Stimulated activated CD8-positive, alpha-beta memory T cell treated with anti-CD3 and anti-CD28 coated beads, Interleukin-4, amount 100 ng/mL, for 1 hour (primary cell): ENCODE results near the gene TICRR.

Source experiments
- DNase-seq, 2 donors: peaks; one replicate each; pipeline ENCODE4 v3.0.0-alpha.2; 2020; ENCODE audit warnings: low read depth in 2 of 2, low spot score in 1 of 2

Gene TICRR

GRCh38 chr15:89653578-89653977, 78.3 kb downstream of the TICRR start:
- DNase-seq, result no peak

GRCh38 chr15:89654301-89654761, 79.1 kb downstream of the TICRR start:
- DNase-seq, result no peak

DNA sequence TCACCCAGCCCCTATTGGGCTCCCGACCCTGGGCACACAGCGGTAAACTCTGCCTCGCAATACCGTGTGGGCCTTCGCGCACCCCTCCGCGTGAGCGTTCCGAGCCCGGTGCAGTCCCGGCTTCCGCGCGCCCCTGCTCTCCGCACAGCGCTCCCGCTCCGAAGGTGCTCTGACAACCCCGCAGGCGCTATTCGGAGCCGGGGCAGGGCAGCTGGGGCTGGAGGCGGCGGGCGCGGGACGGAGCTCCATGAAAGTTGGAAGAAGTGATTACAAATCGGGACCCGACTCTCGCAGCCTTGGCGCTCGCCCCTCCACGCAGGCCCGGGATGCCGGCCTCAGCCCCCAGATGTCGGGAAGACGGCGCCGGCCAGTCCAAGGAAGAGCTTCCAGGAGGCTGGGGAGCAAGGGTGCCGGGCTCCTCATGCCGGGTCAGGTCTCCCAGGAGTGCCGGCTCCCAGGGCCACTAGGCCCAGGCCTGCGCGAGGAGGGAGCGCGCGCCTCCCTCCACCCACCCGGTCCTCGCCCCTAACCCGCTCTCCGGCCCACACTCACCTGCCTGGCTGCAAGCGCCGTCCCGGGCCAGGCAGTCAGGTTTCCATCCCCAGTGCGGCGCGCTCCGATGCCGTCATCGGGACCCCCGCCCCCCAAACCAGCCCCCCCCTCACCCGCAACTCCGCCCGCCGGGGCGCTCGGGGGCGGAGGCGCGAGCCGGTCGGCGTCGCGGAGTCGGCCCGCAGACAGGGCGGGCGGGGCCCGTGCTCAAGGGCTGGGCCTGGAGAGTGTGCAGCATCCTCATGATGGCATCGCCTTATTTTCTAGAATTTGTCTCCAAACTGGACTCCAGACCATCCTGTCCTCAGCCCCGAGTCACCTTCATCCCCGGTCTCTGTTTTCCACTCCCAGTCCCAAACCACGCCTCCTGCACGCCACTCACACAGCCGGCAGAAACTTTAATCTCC, 79.9 kb downstream of the TICRR start, which contains the start of gene KIF7:
KIF7 (minus strand) TSS at position 621 of the 959 bp plus-strand sequence. CDS start 2,537 bp downstream, outside the sequence.
- no peak for DNase-seq

DNA sequence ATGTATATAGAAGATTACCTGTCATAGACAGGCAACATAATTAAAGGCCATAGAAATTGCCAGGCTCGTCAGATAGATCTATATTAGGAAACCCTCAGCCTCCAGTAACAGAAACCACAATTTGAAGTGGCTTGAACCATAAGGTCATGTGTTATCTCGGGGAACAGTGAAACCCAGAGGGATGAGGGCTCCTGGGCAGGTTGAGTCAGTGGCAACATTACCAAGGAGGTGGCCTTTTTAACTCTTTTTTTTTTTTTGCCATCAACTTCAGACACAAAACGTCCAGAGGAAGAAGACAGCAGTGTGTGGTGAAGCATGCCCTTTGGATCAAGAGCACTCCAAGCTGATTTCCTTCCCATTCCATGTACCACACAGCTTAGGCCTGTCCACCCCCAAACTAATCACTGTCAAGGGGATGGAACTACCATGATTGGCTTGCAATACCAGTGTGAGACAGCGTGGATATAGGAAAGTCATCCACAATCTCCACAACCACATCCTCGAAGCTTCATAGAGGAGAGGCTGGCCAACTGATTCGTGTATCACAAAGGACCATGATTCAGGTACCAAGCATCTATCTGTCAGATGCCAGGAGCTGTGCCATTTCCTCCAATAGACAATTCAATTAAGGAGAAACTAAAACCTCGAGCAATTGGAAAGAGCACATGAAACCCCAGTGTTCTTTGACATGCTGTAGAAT, 81.0 kb downstream of the TICRR start:
- no peak for DNase-seq

DNA sequence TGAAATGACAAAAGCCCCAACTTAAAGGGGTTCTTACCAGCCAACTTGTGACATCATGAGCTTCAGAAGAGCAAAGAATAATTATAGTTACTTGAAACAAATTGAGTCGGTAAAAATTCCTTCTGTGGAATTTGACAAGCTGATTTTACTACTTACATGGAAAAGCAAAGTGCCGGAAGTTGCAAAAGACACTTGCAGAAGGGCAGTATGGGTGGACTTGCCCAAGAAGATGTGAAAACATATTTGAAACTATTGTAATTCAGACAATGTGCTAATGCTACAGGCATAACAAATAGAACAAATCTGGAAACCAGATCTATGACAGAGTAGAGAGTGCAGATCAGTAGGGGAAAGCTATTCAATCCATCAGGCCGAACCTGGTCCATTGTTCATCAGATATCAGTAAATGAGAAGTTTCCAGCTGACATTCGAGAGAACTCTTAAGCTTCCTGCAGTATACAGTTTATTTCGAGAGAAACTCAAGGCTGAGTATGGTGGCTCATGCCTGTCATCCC, 82.5 kb downstream of the TICRR start:
- DNase-seq, result no peak

- DNase-seq, result no peak
These were observed 84.0 kb downstream of the TICRR start for GRCh38 chr15:89659295-89659694.

DNA sequence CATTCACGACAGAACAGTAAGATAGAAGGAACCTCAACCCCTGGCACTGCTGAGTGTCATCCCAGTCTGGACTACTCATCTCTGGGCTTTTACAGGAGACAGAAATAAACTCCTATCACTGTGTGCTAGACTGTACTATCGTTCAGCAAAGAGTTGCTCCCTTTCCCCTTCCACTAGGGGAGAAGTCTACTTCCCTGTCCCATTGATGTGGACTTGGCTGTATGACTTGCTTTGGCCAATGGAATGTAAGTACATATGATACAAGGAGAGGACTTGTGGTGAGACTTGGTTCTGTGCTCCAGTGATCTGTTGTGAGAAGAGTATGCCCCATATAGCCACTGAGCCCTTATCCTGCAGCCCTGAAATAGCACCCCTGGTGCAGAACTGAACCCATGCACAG, 85.3 kb downstream of the TICRR start:
- DNase-seq, result no peak

GRCh38 chr15:89662893-89663626, 87.8 kb downstream of the TICRR start:
- DNase-seq, result no peak

DNA sequence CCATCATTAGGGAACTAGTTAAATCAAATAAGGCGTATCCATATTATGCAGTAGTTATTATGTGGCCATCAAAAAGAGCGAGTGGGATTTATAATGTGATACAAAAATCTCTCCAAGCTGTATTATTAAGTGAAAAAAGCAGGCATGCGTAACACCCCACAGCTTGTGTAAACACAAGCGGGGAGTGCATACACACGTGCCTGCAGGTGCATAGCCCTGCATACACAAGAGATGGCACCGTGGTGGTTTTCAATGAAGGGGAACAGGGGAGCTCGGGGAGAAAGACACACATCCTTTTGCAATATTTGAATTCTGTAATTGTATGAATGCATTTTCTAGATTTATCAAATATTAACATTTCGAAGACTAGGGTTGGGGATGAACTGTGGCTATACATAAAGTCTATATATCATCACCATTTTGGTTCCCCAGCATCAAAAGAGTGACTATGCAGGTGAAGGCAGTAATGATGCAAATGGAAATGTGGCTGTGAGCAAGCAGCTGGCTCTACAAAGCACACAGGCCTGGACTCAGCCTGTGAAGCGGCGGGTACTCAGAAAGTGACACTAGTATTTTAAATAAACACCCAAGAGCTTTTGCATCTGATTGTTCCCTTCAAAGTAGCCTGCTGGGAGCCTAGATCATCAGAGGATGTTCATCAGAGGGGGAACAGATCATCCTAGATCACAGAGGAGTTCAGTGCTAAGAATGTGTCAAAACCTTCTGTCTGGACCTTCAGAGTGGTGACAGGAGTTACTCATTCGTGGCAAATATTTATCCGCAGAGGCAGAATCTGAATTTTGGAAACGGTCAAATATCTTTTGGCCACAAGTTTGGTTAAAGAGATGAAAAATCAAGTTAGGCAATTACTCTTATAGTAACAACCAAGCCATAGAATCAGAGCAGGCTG, 89.4 kb downstream of the TICRR start:
- no peak for DNase-seq

GRCh38 chr15:89665449-89666181, 90.3 kb downstream of the TICRR start:
- DNase-seq, result no peak

DNA sequence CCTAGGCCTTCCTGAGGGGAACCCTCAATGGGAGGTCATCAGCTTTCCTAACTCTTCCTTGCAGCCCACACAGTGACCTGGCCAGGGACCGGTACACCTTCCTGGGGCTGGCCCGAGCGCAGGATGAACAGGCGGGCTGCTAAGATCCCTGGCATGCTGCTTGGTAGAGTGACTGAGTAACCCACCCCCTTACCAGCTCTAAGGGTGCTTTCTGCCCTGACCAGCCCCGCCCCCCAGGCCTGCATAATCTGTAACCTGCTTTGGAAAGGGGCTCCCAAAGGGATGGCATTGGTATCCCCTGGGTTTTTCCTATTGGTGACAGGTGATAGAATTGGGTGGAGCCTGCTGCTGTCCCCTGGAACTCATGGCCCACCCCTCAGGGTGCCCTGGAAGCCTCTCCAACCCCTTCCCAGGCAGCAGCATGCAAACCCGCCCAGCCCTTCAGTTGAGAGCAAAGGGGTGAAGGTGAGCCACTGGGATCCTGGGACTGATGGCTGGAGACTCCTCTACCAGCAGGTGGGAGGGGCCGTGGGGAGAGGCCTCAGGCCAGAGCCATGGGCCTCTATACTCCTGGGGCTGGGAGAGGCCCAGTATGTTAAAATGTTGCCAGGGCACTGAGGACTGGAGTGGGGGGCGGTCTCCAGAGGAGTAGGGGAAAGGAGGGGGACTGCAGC, 91.1 kb downstream of the TICRR start:
- DNase-seq, result no peak

DNA sequence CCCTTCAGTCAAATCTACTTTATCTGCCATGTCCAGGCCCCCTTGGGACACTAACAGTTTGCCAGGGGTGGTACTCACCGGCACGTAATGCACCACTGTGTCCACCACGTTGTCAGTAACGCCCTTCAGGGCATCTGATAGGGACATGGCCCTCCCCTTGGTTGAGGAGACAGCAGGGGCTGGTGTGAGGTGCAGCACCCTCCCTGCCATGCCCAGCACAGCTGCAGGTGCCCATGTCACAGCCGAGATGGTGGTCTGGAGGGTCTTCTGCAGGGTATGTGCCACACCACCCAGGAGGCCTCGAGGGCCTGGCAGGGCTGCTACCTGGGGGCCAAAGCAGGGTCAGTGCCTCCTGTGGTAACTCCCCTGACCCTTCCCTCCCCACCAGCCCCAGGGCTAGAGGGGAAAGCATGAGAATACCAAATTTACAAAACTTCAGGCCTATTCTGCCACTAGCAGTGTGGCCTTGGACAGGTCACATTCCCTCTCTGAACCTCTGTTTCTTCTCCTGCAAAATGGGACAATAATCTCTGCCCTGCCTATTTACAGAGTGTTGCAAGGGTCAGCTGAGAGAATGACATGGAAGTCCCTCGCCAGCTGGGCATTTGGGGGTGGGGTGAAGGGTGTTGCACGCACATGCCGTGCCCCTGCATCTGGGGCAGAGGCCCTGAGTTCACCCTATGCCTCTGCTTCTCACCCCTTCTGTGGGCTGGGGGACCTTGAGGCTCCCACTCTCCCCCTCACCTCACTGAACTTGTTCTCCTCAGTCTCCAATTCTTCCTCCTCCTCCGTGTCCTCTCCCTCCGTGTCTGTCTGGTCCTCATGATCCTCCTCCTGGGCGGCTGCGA, 91.8 kb downstream of the TICRR start:
- DNase-seq, result no peak

- no peak for DNase-seq
These were observed 92.4 kb downstream of the TICRR start for GRCh38 chr15:89667706-89667960.

GRCh38 chr15:89668171-89668570, 92.9 kb downstream of the TICRR start:
- DNase-seq, result no peak

- no peak for DNase-seq
These were observed 94.1 kb downstream of the TICRR start for GRCh38 chr15:89669309-89669865.

- DNase-seq, result no peak
These were observed 94.7 kb downstream of the TICRR start for GRCh38 chr15:89669941-89670340.

DNA sequence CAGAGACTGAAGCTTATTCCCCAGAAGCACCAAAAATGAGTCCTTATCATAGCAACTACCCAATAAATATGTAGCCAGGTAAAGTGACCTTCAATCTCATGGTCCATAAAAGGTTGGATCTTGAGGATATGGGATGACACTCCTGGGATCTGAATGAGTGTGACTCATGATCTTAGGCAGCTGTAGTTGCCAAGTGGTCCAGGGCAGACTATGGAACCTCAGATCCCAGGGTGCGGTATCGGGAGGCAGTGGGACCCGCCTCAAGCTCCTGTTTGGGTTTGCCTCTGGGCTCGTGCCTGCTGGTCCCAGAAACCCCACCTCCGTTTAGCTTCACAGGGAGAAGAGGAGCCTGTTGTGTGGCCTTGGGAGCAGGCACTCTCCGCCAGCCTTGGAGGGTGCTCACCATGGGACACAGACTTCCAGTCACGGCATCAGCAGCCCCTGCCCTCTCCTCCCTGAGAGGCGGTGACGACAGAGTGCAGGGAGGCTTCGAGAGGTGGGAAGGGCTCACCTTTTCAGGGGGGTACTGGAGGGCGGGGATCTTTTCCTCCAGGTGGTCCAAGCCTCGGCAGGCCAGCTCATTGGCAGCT, 95.8 kb downstream of the TICRR start:
- no peak for DNase-seq

DNA sequence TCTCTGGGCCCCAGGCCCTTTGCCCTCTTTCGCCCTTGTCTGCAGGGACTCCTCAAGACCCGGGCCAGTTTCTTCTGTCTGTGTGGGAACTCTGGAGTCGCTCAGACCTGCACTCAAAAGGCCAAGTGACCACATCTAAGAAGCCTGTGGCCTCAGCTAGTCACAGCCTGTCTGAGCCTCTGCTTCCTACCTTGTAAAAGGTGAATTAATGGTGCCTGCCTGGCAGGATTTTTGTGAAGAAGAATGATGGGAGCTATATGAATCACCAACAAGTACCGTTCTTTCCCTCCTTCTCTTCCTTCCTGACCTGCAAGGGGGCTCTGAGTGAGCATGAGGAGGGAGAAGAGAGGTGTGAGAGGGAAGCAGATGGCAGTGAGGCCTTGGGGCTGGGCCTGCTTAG, 96.4 kb downstream of the TICRR start:
- no peak for DNase-seq
